ENCODE results near the gene SLC44A5.

Gene SLC44A5

GRCh38 chr1:75237316-75237715, 373.6 kb downstream of the SLC44A5 start:
- Histone ChIP-seq H3K27me3 (ENCODE audit: control insufficient read depth in 5 of 5, insufficient read depth in 4 of 5, low read length in 5 of 5) (no peaks in the 10 kb centered on the region), H3K36me3 (ENCODE audit: control insufficient read depth in 5 of 5, insufficient read depth in 5 of 5, low read length in 5 of 5) (no peaks in the 10 kb centered on the region), H3K4me3 (ENCODE audit: low read depth in 1 of 5, low read length in 5 of 5) (no peak overlapping the region), H3K4me1 (ENCODE audit: control insufficient read depth in 5 of 5, insufficient read depth in 5 of 5, low read length in 5 of 5) (no peaks in the 10 kb centered on the region), H3K27ac (ENCODE audit: low read depth, low read length) (no peak overlapping the region), H3K9me3 (ENCODE audit: control insufficient read depth in 5 of 5, low read length in 5 of 5) (no peaks in the 10 kb centered on the region), H3K9ac (ENCODE audit: low read length in 5 of 5) (no peak overlapping the region)

GRCh38 chr1:75234562-75234961, 376.4 kb downstream of the SLC44A5 start:
- no peak overlapping the region for H3K4me3 ChIP-seq (ENCODE audit: low read depth in 1 of 5, low read length in 5 of 5)
- no peak overlapping the region for H3K9ac ChIP-seq (ENCODE audit: low read length in 5 of 5)
- no peaks in the 10 kb centered on the region for H3K9me3 ChIP-seq (ENCODE audit: control insufficient read depth in 5 of 5, low read length in 5 of 5)
- H3K4me1 ChIP-seq (ENCODE audit: control insufficient read depth in 5 of 5, insufficient read depth in 5 of 5, low read length in 5 of 5), result no peaks in the 10 kb centered on the region
- no peaks in the 10 kb centered on the region for H3K27me3 ChIP-seq (ENCODE audit: control insufficient read depth in 5 of 5, insufficient read depth in 4 of 5, low read length in 5 of 5)
- H3K27ac ChIP-seq (ENCODE audit: low read depth, low read length), result no peak overlapping the region
- H3K36me3 ChIP-seq (ENCODE audit: control insufficient read depth in 5 of 5, insufficient read depth in 5 of 5, low read length in 5 of 5), result no peaks in the 10 kb centered on the region

DNA sequence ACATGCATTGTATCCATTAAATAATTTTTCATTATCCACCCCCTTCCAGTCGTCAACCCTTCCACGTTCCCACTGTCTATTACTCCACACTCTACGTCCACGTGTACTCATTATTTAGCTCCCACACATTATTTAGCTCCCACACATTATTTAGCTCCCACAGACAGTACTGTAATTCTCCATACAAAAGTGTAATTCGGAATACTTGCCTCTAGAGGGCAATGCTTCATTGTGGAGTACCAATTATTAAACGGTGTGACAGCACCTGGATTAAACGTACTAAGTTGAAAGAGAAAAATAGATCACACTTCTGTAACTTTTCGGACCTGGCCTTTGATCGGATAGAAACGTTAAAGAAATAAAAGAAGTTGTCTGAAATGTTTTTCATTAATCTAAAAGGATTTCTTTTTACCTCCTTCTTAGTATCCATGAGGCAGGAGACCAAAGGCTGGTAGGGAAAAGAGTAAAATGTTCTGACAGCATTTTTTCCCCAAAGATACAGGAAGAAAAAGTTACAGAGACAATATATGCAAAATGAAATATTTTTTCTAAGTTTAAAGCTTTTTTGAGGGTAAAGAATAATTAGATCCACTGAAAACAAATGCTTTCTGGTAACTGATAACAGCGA, 377.5 kb downstream of the SLC44A5 start:
- Histone ChIP-seq H3K9me3 (ENCODE audit: control insufficient read depth in 5 of 5, low read length in 5 of 5) (no peaks in the 10 kb centered on the region), H3K27me3 (ENCODE audit: control insufficient read depth in 5 of 5, insufficient read depth in 4 of 5, low read length in 5 of 5) (no peaks in the 10 kb centered on the region), H3K27ac (ENCODE audit: low read depth, low read length) (no peak overlapping the region), H3K4me3 (ENCODE audit: low read depth in 1 of 5, low read length in 5 of 5) (no peak overlapping the region), H3K4me1 (ENCODE audit: control insufficient read depth in 5 of 5, insufficient read depth in 5 of 5, low read length in 5 of 5) (no peaks in the 10 kb centered on the region), H3K36me3 (ENCODE audit: control insufficient read depth in 5 of 5, insufficient read depth in 5 of 5, low read length in 5 of 5) (no peaks in the 10 kb centered on the region), H3K9ac (ENCODE audit: low read length in 5 of 5) (no peak overlapping the region)

GRCh38 chr1:75220072-75220471, 390.8 kb downstream of the SLC44A5 start:
- Histone ChIP-seq H3K9ac (ENCODE audit: low read length in 5 of 5) (no peak overlapping the region), H3K9me3 (ENCODE audit: control insufficient read depth in 5 of 5, low read length in 5 of 5) (no peaks in the 10 kb centered on the region), H3K27me3 (ENCODE audit: control insufficient read depth in 5 of 5, insufficient read depth in 4 of 5, low read length in 5 of 5) (peaks cover 0 to 3% (median 3%) of the 10 kb centered on the region in 5 donors), H3K27ac (ENCODE audit: low read depth, low read length) (no peak overlapping the region), H3K4me3 (ENCODE audit: low read depth in 1 of 5, low read length in 5 of 5) (no peak overlapping the region), H3K4me1 (ENCODE audit: control insufficient read depth in 5 of 5, insufficient read depth in 5 of 5, low read length in 5 of 5) (peaks cover 0 to 3% (median 0%) of the 10 kb centered on the region in 5 donors), H3K36me3 (ENCODE audit: control insufficient read depth in 5 of 5, insufficient read depth in 5 of 5, low read length in 5 of 5) (no peaks in the 10 kb centered on the region)

GRCh38 chr1:75214017-75214416, 396.9 kb downstream of the SLC44A5 start:
- Histone ChIP-seq H3K36me3 (ENCODE audit: control insufficient read depth in 5 of 5, insufficient read depth in 5 of 5, low read length in 5 of 5) (no peaks in the 10 kb centered on the region), H3K9me3 (ENCODE audit: control insufficient read depth in 5 of 5, low read length in 5 of 5) (no peaks in the 10 kb centered on the region), H3K27me3 (ENCODE audit: control insufficient read depth in 5 of 5, insufficient read depth in 4 of 5, low read length in 5 of 5) (peaks cover 0 to 3% (median 3%) of the 10 kb centered on the region in 5 donors), H3K27ac (ENCODE audit: low read depth, low read length) (no peak overlapping the region), H3K4me3 (ENCODE audit: low read depth in 1 of 5, low read length in 5 of 5) (no peak overlapping the region), H3K9ac (ENCODE audit: low read length in 5 of 5) (no peak overlapping the region), H3K4me1 (ENCODE audit: control insufficient read depth in 5 of 5, insufficient read depth in 5 of 5, low read length in 5 of 5) (no peaks in the 10 kb centered on the region)

DNA sequence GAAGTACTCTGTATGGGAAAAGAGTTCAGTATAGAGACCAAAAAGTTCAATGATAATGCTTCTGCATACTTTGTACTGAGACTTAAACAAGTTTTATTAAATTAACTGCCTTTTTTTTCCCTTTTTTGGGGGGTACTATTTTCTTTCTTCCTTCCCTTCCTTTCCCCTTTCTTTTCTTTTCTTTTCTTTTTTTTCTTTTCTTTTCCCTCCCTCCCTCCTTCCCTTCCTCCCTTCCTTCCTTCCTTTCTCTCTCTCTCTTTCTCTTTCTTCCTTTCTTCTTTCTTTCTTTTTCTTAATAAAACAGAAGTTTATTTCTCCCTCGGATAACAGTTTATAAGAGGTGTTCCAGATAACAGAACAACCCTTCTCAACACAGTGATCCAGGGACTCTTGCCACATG, 399.3 kb downstream of the SLC44A5 start:
- no peaks in the 10 kb centered on the region for H3K4me1 ChIP-seq (ENCODE audit: control insufficient read depth in 5 of 5, insufficient read depth in 5 of 5, low read length in 5 of 5)
- H3K36me3 ChIP-seq (ENCODE audit: control insufficient read depth in 5 of 5, insufficient read depth in 5 of 5, low read length in 5 of 5), result no peaks in the 10 kb centered on the region
- no peaks in the 10 kb centered on the region for H3K9me3 ChIP-seq (ENCODE audit: control insufficient read depth in 5 of 5, low read length in 5 of 5)
- H3K4me3 ChIP-seq (ENCODE audit: low read depth in 1 of 5, low read length in 5 of 5), result no peak overlapping the region
- no peak overlapping the region for H3K9ac ChIP-seq (ENCODE audit: low read length in 5 of 5)
- peaks cover 0 to 3% (median 0%) of the 10 kb centered on the region in 5 donors for H3K27me3 ChIP-seq (ENCODE audit: control insufficient read depth in 5 of 5, insufficient read depth in 4 of 5, low read length in 5 of 5)
- no peak overlapping the region for H3K27ac ChIP-seq (ENCODE audit: low read depth, low read length)

- no peaks in the 10 kb centered on the region for H3K36me3 ChIP-seq (ENCODE audit: control insufficient read depth in 5 of 5, insufficient read depth in 5 of 5, low read length in 5 of 5)
- H3K27ac ChIP-seq (ENCODE audit: low read depth, low read length), result no peak overlapping the region
- H3K4me3 ChIP-seq (ENCODE audit: low read depth in 1 of 5, low read length in 5 of 5), result no peak overlapping the region
- peaks cover 0 to 3% (median 0%) of the 10 kb centered on the region in 5 donors for H3K27me3 ChIP-seq (ENCODE audit: control insufficient read depth in 5 of 5, insufficient read depth in 4 of 5, low read length in 5 of 5)
- H3K9me3 ChIP-seq (ENCODE audit: control insufficient read depth in 5 of 5, low read length in 5 of 5), result no peaks in the 10 kb centered on the region
- no peak overlapping the region for H3K9ac ChIP-seq (ENCODE audit: low read length in 5 of 5)
- no peaks in the 10 kb centered on the region for H3K4me1 ChIP-seq (ENCODE audit: control insufficient read depth in 5 of 5, insufficient read depth in 5 of 5, low read length in 5 of 5)
Observed at GRCh38 chr1:75208862-75209261, 402.1 kb downstream of the SLC44A5 start.

DNA sequence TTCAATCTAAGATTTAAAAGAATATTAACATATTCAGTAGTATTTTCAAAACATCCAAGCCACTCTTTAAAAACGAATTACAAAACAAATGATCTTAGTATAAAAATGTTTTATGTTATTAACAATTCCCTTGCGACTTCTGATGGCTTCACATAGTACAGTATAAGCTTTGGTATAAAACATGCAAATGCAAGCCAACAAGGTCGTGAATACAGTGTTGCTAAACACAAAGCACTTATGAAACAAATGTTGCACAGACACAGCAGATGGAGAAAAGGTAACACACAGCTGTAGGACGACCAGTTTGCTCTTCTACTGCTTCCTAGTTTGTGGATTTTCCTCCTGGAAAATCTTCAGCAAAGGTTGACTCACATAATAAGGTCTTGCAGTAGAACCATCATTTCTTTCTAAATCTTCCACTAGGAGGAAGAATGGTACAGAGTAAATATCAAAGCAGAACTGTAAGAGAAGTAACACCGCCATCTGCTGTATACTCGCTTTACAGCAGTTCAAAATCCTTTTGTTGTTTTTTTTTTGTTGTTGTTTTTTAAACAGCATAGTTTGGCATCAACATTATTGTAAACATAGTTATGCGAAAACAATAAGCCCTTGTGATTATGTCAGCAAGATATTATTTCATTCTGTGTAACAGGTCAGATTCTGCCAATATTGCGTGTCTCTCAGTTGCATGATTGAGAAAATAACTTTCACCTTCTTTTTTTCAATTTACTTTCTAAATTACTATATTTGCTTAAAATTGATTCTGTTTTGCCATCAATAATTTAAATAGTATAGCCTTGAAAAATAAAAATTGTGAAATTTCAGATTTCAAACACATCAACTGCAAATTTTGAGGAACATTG, 407.3 kb downstream of the SLC44A5 start:
- Histone ChIP-seq H3K27me3 (ENCODE audit: control insufficient read depth in 5 of 5, insufficient read depth in 4 of 5, low read length in 5 of 5) (peaks cover 0 to 3% (median under 1%) of the 10 kb centered on the region in 5 donors), H3K36me3 (ENCODE audit: control insufficient read depth in 5 of 5, insufficient read depth in 5 of 5, low read length in 5 of 5) (no peaks in the 10 kb centered on the region), H3K4me1 (ENCODE audit: control insufficient read depth in 5 of 5, insufficient read depth in 5 of 5, low read length in 5 of 5) (no peaks in the 10 kb centered on the region), H3K9ac (ENCODE audit: low read length in 5 of 5) (no peak overlapping the region), H3K27ac (ENCODE audit: low read depth, low read length) (no peak overlapping the region), H3K9me3 (ENCODE audit: control insufficient read depth in 5 of 5, low read length in 5 of 5) (no peaks in the 10 kb centered on the region), H3K4me3 (ENCODE audit: low read depth in 1 of 5, low read length in 5 of 5) (no peak overlapping the region)

- no peaks in the 10 kb centered on the region for H3K9me3 ChIP-seq (ENCODE audit: control insufficient read depth in 5 of 5, low read length in 5 of 5)
- H3K36me3 ChIP-seq (ENCODE audit: control insufficient read depth in 5 of 5, insufficient read depth in 5 of 5, low read length in 5 of 5), result no peaks in the 10 kb centered on the region
- H3K4me1 ChIP-seq (ENCODE audit: control insufficient read depth in 5 of 5, insufficient read depth in 5 of 5, low read length in 5 of 5), result no peaks in the 10 kb centered on the region
- H3K27me3 ChIP-seq (ENCODE audit: control insufficient read depth in 5 of 5, insufficient read depth in 4 of 5, low read length in 5 of 5), result peaks cover 0 to 8% (median 3%) of the 10 kb centered on the region in 5 donors
- no peak overlapping the region for H3K4me3 ChIP-seq (ENCODE audit: low read depth in 1 of 5, low read length in 5 of 5)
- H3K27ac ChIP-seq (ENCODE audit: low read depth, low read length), result no peak overlapping the region
- H3K9ac ChIP-seq (ENCODE audit: low read length in 5 of 5), result no peak overlapping the region
Observed at GRCh38 chr1:75202751-75203150, 408.2 kb downstream of the SLC44A5 start.

- Histone ChIP-seq H3K9me3 (ENCODE audit: control insufficient read depth in 5 of 5, low read length in 5 of 5) (no peaks in the 10 kb centered on the region), H3K27ac (ENCODE audit: low read depth, low read length) (no peak overlapping the region), H3K27me3 (ENCODE audit: control insufficient read depth in 5 of 5, insufficient read depth in 4 of 5, low read length in 5 of 5) (peaks cover 0 to 10% (median 5%) of the 10 kb centered on the region in 5 donors), H3K4me3 (ENCODE audit: low read depth in 1 of 5, low read length in 5 of 5) (no peak overlapping the region), H3K9ac (ENCODE audit: low read length in 5 of 5) (no peak overlapping the region), H3K4me1 (ENCODE audit: control insufficient read depth in 5 of 5, insufficient read depth in 5 of 5, low read length in 5 of 5) (no peaks in the 10 kb centered on the region), H3K36me3 (ENCODE audit: control insufficient read depth in 5 of 5, insufficient read depth in 5 of 5, low read length in 5 of 5) (no peaks in the 10 kb centered on the region)
Observed at GRCh38 chr1:75198761-75199160, 412.2 kb downstream of the SLC44A5 start.

All from subcutaneous abdominal adipose tissue (tissue), 5 donors.